Lower lobe of right lung (tissue), 2 donors: ENCODE results near the gene ARID3A. TPM values are rescaled to one million over a fixed set of nuclear protein-coding genes. Genes with fewer than 3 reads are reported as not detected.
A peak's percentile ranks its signal among the peaks of the same experiment; 100 is the strongest.

Source experiments
- ATAC-seq, 2 donors: fragments of 200-7000 bp; cut with Tn5 transposase; one replicate each; pipeline ENCODE4 v1.9.1; 2020 to 2022; ENCODE audit warnings: mild to moderate bottlenecking in 2 of 2, moderate library complexity in 2 of 2
- DNase-seq: peaks from one replicate; pipeline ENCODE4 v3.0.0-alpha.2; 2020
- H3K27ac ChIP-seq: fragments of 200-600 bp; one replicate; pipeline ENCODE4 v1.8.0; 2022
- H3K27me3 ChIP-seq: fragments of 200-600 bp; one replicate; pipeline ENCODE4 v1.8.0; 2022; ENCODE audit warnings: low read depth
- H3K36me3 ChIP-seq: fragments of 200-600 bp; one replicate; pipeline ENCODE4 v1.8.0; 2022; ENCODE audit warnings: mild to moderate bottlenecking
- H3K4me1 ChIP-seq: fragments of 200-600 bp; one replicate; pipeline ENCODE4 v1.8.0; 2022
- H3K4me3 ChIP-seq: fragments of 200-600 bp; one replicate; pipeline ENCODE4 v1.8.0; 2022; ENCODE audit warnings: mild to moderate bottlenecking
- H3K9me3 ChIP-seq: fragments of 200-600 bp; one replicate; pipeline ENCODE4 v1.8.0; 2022
- CTCF ChIP-seq: fragments of 200-600 bp; IDR thresholded peaks from one replicate; pipeline ENCODE4 v1.8.0; 2022; ENCODE audit warnings: antibody characterized with exemption, mild to moderate bottlenecking
- intact Hi-C: fragments of 100-400 bp; cut with DNase I; formaldehyde crosslinking; loops from one replicate; pipeline ENCODE4 v1.11.0; 2022
- total RNA-seq: library from RNA; stranded (reverse); fragmentation: NEBNext Ultra II Directional; extraction: Animal tissue kit (Norgen Biotek cat#: 25700); gene quantifications from one replicate; pipeline ENCODE4 v1.2.1, GENCODE V29; 2021
- donor health status: DM: no; HTN: yes; CAD: no; lungs with severe emphysema.

The ARID3A gene
- total RNA-seq, 1 donor from 2014 or later = 16.9 TPM

GRCh38 chr19:989381-990081 lies 63.7 kb downstream of the ARID3A start:
- DNase-seq (no peak), ATAC-seq (no peak)
- Histone ChIP-seq H3K36me3 (peaks cover 51% of the 10 kb centered on the region), H3K4me3 (no peak overlapping the region), H3K27ac (no peak overlapping the region), H3K27me3 (no peaks in the 10 kb centered on the region), H3K4me1 (peaks cover 7% of the 10 kb centered on the region), H3K9me3 (no peaks in the 10 kb centered on the region)
- intact Hi-C loops = loop anchor here (10.0 kb wide), 1 partner anchor 215 kb away; no protein-coding TSS in a partner anchor
- no peak for TF ChIP-seq CTCF

- Histone ChIP-seq H3K4me3 (no peak overlapping the region), H3K4me1 (peaks cover 2% of the 10 kb centered on the region), H3K27ac (no peak overlapping the region), H3K9me3 (no peaks in the 10 kb centered on the region), H3K27me3 (peaks cover 5% of the 10 kb centered on the region), H3K36me3 (peaks cover 51% of the 10 kb centered on the region)
- ATAC-seq = no peak
- intact Hi-C loops = no loop called here
- no peak for TF ChIP-seq CTCF
- no peak for DNase-seq
Observed at GRCh38 chr19:990119-990571, 64.3 kb downstream of the ARID3A start.

GRCh38 chr19:990746-991145 lies 64.9 kb downstream of the ARID3A start:
- Histone ChIP-seq H3K9me3 (no peaks in the 10 kb centered on the region), H3K36me3 (peaks cover 51% of the 10 kb centered on the region), H3K4me1 (peaks cover 4% of the 10 kb centered on the region), H3K4me3 (no peak overlapping the region), H3K27me3 (peaks cover 11% of the 10 kb centered on the region), H3K27ac (no peak overlapping the region)
- ATAC-seq = no peak
- TF ChIP-seq CTCF = no peak
- intact Hi-C loops = no loop called here
- DNase-seq = no peak

GRCh38 chr19:991174-991931 lies 65.5 kb downstream of the ARID3A start:
- ATAC-seq (peak; percentile 15 to 32), DNase-seq (no peak)
- intact Hi-C loops = no loop called here
- Histone ChIP-seq H3K4me1 (peaks cover 10% of the 10 kb centered on the region), H3K4me3 (no peak overlapping the region), H3K9me3 (no peaks in the 10 kb centered on the region), H3K27me3 (peaks cover 17% of the 10 kb centered on the region), H3K27ac (no peak overlapping the region), H3K36me3 (peaks cover 51% of the 10 kb centered on the region)
- TF ChIP-seq CTCF = no peak

GRCh38 chr19:991932-992669 lies 66.3 kb downstream of the ARID3A start:
- Histone ChIP-seq H3K36me3 (peaks cover 44% of the 10 kb centered on the region), H3K27ac (no peak overlapping the region), H3K4me1 (peaks cover 13% of the 10 kb centered on the region), H3K27me3 (peaks cover 24% of the 10 kb centered on the region), H3K9me3 (no peaks in the 10 kb centered on the region), H3K4me3 (no peak overlapping the region)
- DNase-seq (no peak), ATAC-seq (no peak)
- intact Hi-C loops = no loop called here
- TF ChIP-seq CTCF = no peak
